SU-DHL-6 (cell line): ENCODE data around the gene DQX1.

Source experiments
- H2AFZ ChIP-seq: fragments of 200-600 bp; sonication (generic); 2 replicates; pipeline ENCODE4 v1.6.1; 2014; ENCODE audit warnings: low read depth, mild to moderate bottlenecking, moderate library complexity, mixed read lengths, antibody characterized with exemption, low read length; ENCODE audit not compliant: severe bottlenecking
- H3F3A ChIP-seq: fragments of 200-600 bp; shearing (Covaris generic); 2 replicates; pipeline ENCODE4 v1.6.0; 2016; ENCODE audit warnings: antibody characterized with exemption, mild to moderate bottlenecking; ENCODE audit not compliant: insufficient read depth
- H3K27ac ChIP-seq: fragments of 200-600 bp; sonication (generic); 2 replicates; pipeline ENCODE4 v1.5.1; 2016; ENCODE audit warnings: low read depth, mild to moderate bottlenecking, low read length, moderate library complexity, mixed read lengths
- H3K27me3 ChIP-seq: fragments of 200-600 bp; sonication (generic), shearing (Covaris generic); 2 replicates; pipeline ENCODE4 v1.6.0; 2014; ENCODE audit warnings: mild to moderate bottlenecking, low read length
- H3K36me3 ChIP-seq: fragments of 200-600 bp; sonication (generic); 2 replicates; pipeline ENCODE4 v1.6.1; 2014; ENCODE audit warnings: mild to moderate bottlenecking, low read length, mixed read lengths
- H3K4me2 ChIP-seq: fragments of 300-600, 200-600 bp; shearing (Covaris generic), sonication (generic); 2 replicates; pipeline ENCODE4 v1.6.0; 2014; ENCODE audit warnings: low read length, low read depth, mild to moderate bottlenecking; ENCODE audit not compliant: poor library complexity, severe bottlenecking
- H3K4me3 ChIP-seq: fragments of 200-600 bp; sonication (generic); 2 replicates; pipeline ENCODE4 v1.5.1; 2014; ENCODE audit warnings: antibody characterized with exemption, low read length, mild to moderate bottlenecking, mixed read lengths; ENCODE audit not compliant: insufficient read depth, poor library complexity, severe bottlenecking
- H3K79me2 ChIP-seq: fragments of 200-600 bp; sonication (generic); 2 replicates; pipeline ENCODE4 v1.6.1; 2014; ENCODE audit warnings: mild to moderate bottlenecking, low read length, moderate library complexity; ENCODE audit not compliant: insufficient read depth
- H3K9ac ChIP-seq: fragments of 200-600 bp; sonication (generic); 2 replicates; pipeline ENCODE4 v1.7.0; 2014; ENCODE audit warnings: mild to moderate bottlenecking, low read length
- H3K9me2 ChIP-seq: fragments of 200-600 bp; sonication (generic); replicated peaks from 2 replicates; pipeline ENCODE4 v1.6.1; 2014; ENCODE audit warnings: low read length; ENCODE audit not compliant: insufficient read depth
- H3K9me3 ChIP-seq: fragments of 200-600 bp; sonication (generic); 2 replicates; pipeline ENCODE4 v1.6.1; 2014; ENCODE audit warnings: low read length, mixed read lengths; ENCODE audit not compliant: insufficient read depth
- H4K20me1 ChIP-seq: fragments of 200-600 bp; sonication (generic); 2 replicates; pipeline ENCODE4 v1.6.1; 2014; ENCODE audit warnings: low read depth, mild to moderate bottlenecking, antibody characterized with exemption, low read length, moderate library complexity, mixed read lengths
- CTCF ChIP-seq: fragments of 200-600 bp; sonication (generic); IDR thresholded peaks from one replicate; pipeline ENCODE4 v1.5.1; 2017; ENCODE audit warnings: antibody characterized with exemption, mild to moderate bottlenecking, low read length, moderate library complexity; ENCODE audit not compliant: insufficient read depth, poor library complexity, severe bottlenecking
- EZH2phosphoT487 ChIP-seq: fragments of 200-600 bp; sonication (generic), shearing (Covaris generic); conservative IDR thresholded peaks from 2 replicates; pipeline ENCODE4 v1.6.1; 2018; ENCODE audit warnings: mild to moderate bottlenecking, antibody characterized with exemption, low read length, moderate library complexity, mixed read lengths

The DQX1 gene

GRCh38 chr2:74555610-74556103 lies 29.6 kb upstream of the DQX1 start:
- Histone ChIP-seq H2AFZ (no peak overlapping the region), H3K9ac (no peak overlapping the region), H3F3A (no peaks in the 10 kb centered on the region), H3K4me3 (no peak overlapping the region), H3K9me2 (no peaks in the 10 kb centered on the region), H3K27ac (no peak overlapping the region), H3K9me3 (no peaks in the 10 kb centered on the region), H3K79me2 (no peaks in the 10 kb centered on the region), H3K4me2 (peak overlapping the region; percentile 69), H3K27me3 (no peaks in the 10 kb centered on the region), H4K20me1 (no peaks in the 10 kb centered on the region), H3K36me3 (no peaks in the 10 kb centered on the region)
- TF ChIP-seq EZH2phosphoT487 = no peak
- TF ChIP-seq CTCF = no peak

DNA sequence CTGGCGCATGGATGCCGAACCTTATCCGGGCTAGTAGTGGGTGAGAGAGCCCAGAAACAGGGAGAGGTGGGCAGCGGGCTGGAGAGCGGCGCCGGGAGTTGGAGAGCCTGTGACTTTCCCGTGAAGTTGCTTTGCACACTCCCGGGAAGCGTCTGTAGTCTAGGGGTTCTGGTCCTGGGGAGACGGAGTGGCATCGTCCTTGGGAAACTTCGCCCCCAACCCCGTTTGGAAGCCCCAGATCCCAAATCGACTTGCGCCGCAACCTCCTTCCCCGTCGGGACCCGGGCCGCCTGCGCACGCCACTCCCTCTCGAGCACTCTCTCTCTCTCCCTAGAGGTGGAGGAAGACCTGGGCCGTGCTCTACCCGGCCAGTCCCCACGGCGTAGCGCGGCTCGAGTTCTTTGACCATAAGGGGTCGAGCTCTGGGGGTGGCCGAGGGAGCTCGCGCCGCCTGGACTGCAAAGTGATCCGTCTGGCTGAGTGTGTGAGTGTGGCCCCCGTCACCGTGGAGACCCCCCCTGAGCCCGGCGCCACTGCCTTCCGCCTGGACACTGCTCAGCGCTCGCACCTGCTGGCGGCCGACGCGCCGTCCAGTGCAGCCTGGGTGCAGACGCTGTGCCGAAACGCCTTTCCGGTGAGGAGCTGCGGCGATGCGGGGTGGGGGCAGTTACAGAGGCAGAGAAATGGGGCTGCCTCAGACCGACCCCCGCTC lies 28.9 kb upstream of the DQX1 start:
- H3K79me2 ChIP-seq = no peaks in the 10 kb centered on the region
- H3K9me2 ChIP-seq = no peaks in the 10 kb centered on the region
- no peaks in the 10 kb centered on the region for H3K9me3 ChIP-seq
- H4K20me1 ChIP-seq = no peaks in the 10 kb centered on the region
- peak overlapping the region; percentile 69 for H3K4me2 ChIP-seq
- peak overlapping the region; percentile 84 for H3K4me3 ChIP-seq
- no peaks in the 10 kb centered on the region for H3K36me3 ChIP-seq
- TF ChIP-seq CTCF (no peak), EZH2phosphoT487 (no peak)
- peak overlapping the region; percentile 95 for H2AFZ ChIP-seq
- peak overlapping the region; percentile 73 for H3K9ac ChIP-seq
- H3K27ac ChIP-seq = no peak overlapping the region
- no peaks in the 10 kb centered on the region for H3K27me3 ChIP-seq
- no peaks in the 10 kb centered on the region for H3F3A ChIP-seq

DNA sequence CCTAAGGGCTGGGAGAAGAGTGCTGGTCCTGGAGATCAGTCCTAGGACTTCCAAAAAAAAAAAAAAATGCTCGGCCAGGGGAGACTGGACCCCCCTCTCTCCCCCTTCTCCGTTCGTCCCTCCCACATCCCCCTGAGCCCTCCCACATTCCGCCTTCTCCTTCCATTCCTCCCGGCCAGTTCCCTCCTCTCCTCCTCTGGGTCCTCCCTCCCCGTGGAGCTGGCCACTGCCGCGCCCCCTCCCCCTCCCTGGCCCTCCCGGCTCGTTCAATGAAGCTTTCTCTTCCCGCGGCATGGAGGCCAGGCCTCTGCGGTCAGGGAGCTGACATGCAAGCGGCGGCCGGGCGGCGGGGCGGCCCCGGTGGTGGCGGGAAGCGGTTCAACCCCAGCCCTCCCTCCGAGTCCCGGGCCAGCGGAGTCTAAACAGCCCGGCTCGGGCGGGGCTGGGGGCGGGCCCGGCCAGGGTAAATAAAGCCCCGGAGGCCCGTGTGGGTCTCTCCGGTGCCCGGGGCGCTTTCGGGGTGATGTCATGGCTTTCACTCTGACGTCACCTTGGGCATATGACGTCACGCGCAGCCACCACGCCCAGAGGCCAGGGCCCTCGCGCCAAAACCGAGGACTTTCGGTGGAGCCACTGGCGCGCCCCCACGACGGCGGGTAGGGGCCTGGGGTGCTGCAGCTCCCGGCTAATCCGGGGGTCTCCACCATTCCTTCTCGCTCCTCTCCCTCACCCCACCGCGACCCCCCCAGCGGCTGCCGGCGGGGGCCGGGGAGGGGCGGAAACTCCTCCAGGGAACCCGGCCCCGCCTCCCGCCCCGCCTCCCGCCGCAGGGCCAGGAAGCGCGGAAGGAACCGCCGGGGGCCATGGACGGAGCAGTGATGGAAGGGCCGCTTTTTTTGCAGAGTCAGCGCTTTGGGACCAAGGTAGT lies 28.1 kb upstream of the DQX1 start, which contains the start of the genes DOK1 and LOXL3:
Gene DOK1 (plus strand): TSS at position 829 of the 928 bp plus-strand sequence. CDS start 35 bp downstream, at position 864.
Gene LOXL3 (minus strand): TSS at position 51 of the 928 bp plus-strand sequence. CDS start 1,308 bp downstream, outside the sequence.
- Histone ChIP-seq H4K20me1 (no peaks in the 10 kb centered on the region), H3F3A (no peaks in the 10 kb centered on the region), H3K4me3 (peak within 1 kb of the TSS; percentile 84), H3K36me3 (no peaks in the 10 kb centered on the region), H3K9ac (peak within 1 kb of the TSS; percentile 73), H3K9me3 (no peaks in the 10 kb centered on the region), H3K27ac (no peak within 1 kb of the TSS), H3K4me2 (peak within 1 kb of the TSS; percentile 69), H3K79me2 (no peaks in the 10 kb centered on the region), H3K9me2 (no peaks in the 10 kb centered on the region), H3K27me3 (no peaks in the 10 kb centered on the region), H2AFZ (peak within 1 kb of the TSS; percentile 95)
- TF ChIP-seq CTCF = no peak
- no peak for TF ChIP-seq EZH2phosphoT487
